Activated T-cell treated with anti-CD3 and anti-CD28 coated beads, Interleukin-2, amount 50 U/mL, for 1 hour (primary cell): ENCODE measurements around the gene ZSWIM2.
"Not testable (repeated sequence)": the region's sequence is repeated elsewhere in the genome, so short reads cannot be mapped to it uniquely, and the experiment has no call there.

Experiments
- DNase-seq: peaks from one replicate; pipeline ENCODE4 v3.0.0-alpha.2; 2020

Gene ZSWIM2, protein sequence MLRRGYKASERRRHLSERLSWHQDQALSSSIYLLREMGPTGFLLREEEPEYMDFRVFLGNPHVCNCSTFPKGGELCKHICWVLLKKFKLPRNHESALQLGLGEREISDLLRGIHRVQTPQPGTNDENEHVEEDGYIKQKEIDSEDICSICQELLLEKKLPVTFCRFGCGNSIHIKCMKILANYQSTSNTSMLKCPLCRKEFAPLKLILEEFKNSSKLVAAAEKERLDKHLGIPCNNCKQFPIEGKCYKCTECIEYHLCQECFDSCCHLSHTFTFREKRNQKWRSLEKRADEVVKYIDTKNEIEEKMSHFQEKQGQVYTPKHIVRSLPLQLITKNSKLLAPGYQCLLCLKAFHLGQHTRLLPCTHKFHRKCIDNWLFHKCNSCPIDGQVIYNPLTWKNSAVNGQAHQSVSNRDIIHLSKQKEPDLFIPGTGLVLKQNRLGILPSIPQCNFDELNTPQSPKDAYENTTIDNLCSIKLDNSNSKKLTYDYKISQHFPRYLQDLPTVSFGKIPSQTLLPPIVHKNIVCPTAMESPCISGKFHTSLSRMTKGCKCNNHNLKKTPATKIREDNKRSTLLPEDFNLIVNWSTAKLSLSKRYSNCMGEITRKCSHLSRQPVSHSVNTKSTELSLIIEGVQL

DNA sequence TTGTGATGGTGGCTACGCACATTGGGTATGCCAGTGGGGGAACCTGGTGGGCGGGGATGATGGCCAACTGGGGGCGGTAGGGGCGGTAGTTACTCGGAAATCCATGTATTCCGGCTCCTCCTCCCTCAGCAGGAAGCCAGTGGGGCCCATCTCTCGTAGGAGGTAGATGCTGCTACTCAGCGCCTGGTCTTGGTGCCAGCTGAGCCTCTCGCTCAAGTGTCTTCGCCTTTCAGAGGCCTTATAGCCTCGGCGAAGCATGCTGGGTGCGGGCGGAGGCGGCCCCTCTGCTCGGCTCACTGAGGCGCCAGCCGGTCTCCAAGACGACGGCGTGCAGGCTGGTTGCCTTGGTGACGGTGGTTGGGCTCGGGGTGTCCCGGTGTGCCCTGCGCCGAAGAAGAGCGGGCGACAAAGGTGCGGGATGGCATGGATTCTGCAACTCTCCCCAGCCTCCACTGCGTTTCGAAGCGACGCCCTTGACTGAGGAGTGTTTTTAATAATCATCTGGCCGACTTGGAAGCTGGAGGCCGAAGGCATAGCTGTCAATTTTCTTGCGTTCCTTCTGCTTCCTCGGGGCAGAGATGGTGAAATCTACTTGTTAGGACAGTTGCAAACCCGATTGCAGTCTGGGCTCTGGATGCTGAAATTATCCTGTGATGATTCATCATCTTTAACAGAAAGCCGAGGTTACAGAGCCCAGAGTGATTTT lies at the start of gene ZSWIM2:
TSS of gene ZSWIM2 (minus strand) at position 298 of the 706 bp plus-strand sequence. CDS start at position 258, 40 bp downstream.
- peak; percentile 16 for DNase-seq

DNA sequence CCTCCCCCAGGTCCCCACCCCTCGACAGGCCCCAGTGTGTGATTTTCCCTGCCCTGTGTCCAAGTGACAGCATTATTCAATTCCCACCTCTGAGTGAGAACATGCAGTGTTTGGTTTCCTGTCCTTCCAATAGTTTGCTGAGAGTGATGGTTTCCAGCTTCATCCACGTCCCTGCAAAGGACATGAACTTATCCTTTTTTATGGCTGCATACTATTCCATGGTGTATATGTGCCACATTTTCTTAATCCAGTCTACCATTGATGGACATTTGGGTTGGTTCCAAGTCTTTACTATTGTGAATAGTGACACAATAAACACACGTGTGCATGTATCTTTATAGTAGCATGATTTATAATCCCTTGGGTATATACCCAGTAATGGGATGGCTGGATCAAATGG lies 47.2 kb upstream of the ZSWIM2 start:
- DNase-seq = not testable (repeated sequence)

DNA sequence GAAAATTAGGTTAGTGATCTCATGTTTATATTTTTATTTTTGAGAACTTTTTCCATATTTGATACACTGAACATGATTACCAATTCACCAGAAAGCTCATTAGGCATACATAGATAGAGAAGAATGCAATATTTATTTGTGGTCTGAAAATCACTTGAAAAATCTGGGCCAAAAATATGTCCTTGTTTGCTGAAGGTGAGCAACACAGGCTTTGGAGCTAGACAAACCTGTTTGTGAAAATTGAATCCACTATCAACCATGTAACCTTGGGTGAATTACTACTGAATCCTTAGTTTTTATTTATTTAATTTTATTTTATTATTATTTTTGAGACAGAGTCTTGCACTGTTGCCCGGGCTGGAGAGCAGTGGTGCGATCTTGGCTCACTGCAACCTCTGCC lies 46.5 kb upstream of the ZSWIM2 start:
- DNase-seq = no peak

GRCh38 chr2:186894478-186894877 lies 45.5 kb upstream of the ZSWIM2 start:
- no peak for DNase-seq

- DNase-seq = no peak
Measured at GRCh38 chr2:186892821-186893220, 43.9 kb upstream of the ZSWIM2 start.

GRCh38 chr2:186891185-186891621 lies 42.2 kb upstream of the ZSWIM2 start:
- DNase-seq = no peak

- DNase-seq = no peak
Measured at GRCh38 chr2:186889101-186889879, 40.3 kb upstream of the ZSWIM2 start.

DNA sequence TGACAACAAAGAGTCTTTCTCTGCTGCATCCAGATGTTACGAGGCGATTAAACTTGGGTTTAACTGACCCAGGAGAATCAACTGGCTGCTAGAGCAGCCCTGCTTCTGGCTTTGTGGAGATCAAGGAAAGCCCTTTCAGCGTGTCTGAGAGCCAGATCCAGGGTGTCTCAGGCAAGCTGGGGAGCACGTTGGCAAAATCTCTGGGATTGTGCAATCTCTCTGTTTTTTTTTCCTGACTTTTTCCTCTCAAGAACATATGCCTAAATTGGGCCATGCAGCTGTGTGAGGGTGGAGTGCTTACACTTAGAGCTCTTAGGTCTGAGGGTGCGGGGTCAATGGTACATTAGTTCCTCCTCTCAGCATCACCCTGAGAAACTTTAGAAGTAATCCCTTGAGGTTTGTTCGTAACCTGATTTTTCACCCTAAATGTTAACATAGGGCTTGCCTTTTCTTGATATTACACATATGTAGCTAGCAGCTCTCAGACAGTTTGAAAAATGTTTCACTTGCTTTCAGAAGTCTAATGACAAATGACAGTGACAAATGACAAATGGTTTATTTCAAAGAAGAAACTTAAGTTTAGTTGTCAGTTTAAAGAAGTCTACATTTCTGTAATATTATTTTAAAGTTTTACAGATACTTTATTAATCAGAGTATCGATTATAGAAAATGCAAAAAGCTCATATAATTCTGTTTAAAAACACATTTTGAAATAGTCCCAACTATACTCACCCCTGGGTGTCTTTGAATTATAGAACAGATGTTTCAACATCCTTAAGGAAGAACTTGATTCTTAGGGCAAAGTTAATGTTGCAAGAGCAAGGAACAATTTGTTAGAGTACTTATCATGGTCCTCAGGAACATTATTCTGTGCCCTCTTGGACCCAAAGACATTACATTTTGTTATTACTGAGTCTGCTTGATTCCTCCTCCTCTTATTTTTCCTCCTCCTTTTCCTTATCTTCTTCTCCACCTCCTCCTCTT lies 38.4 kb upstream of the ZSWIM2 start:
- no peak for DNase-seq

DNA sequence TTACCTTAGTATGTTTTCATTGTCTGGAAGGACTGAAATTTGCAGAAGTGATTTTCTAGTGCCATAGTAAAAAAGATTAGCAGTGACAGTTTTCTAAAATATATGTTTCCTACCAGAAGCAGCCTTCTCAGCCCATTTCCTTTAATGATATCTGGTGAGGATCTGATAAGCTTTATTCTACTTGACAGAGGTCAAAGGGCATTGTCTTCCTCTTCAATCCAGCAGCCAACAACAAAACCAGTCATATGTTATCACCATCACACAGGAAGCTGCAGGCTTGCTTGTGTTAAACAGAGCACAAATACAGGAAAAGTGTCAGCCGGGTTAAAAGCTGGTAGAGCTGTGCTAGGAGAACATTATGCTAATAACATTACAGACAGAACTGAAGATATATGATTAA lies 35.6 kb upstream of the ZSWIM2 start:
- DNase-seq = no peak

- DNase-seq = no peak
Measured at GRCh38 chr2:186883666-186884065, 34.7 kb upstream of the ZSWIM2 start.

- no peak for DNase-seq
Measured at GRCh38 chr2:186882511-186883071, 33.6 kb upstream of the ZSWIM2 start.

GRCh38 chr2:186881660-186882059 lies 32.7 kb upstream of the ZSWIM2 start:
- DNase-seq = no peak

GRCh38 chr2:186879312-186879711 lies 30.3 kb upstream of the ZSWIM2 start:
- no peak for DNase-seq

- no peak for DNase-seq
Measured at GRCh38 chr2:186874713-186875112, 25.7 kb upstream of the ZSWIM2 start.

DNA sequence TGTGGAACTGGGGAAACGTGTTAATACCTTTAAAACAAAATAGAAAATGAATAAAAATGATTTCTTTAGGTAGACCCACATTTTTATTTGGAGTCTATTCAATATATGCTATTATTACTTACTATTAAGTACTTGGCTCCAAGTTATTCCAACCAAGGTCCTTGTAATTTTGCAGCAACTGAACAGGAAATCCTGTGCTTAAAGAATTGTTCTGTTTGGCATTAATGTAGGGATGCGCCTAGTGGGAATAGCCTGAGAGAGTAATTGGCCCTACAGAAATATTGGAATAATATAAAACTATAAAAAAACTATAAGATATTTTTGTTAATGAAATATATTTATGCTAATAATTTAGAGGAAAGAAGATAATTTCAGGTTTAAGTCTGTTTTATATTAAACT lies 22.9 kb upstream of the ZSWIM2 start:
- DNase-seq = no peak

DNA sequence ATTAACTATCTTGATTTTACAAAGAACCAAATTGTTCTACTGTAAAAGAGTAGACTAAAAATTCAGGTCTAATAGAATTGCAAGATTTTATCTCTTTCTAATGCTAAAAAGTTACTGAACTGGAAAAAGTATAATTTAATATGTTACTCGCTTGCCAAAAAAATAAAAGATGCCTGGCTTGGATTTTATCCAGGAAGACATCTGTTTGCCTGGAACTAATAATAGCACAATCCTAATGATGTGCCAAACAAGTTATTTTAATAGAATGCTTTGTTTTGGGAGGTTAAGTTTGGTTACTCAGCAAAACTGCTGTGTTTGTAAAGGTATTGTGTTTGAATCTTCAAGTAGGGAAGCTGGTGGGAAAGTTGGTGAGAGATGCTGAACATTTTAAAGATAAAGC lies 19.4 kb upstream of the ZSWIM2 start:
- no peak for DNase-seq

GRCh38 chr2:186862869-186863709 lies 14.1 kb upstream of the ZSWIM2 start:
- DNase-seq = no peak

- no peak for DNase-seq
Measured at GRCh38 chr2:186855216-186855615, 6.2 kb upstream of the ZSWIM2 start.

GRCh38 chr2:186853951-186854350 lies 5.0 kb upstream of the ZSWIM2 start:
- no peak for DNase-seq

DNA sequence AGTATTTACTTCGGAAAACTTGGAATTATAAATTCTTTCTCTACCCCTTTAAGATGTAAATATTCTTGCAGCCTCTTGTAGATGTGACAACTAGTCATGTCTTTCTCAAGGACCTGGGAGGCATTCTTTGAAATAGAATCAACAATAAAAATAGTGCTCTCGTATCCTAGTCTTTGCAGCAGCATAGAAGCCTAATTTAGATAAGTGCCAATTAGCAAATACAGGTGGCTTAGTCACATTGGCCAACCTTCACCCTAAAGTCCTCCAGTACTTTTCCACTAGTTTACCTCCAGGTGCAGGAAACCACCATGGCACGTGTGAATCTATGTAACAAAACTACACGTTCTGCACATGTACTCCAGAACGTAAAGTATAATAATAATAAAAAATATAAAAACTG lies 3.5 kb upstream of the ZSWIM2 start:
- DNase-seq = no peak
